ENCODE measurements around the gene STPG2. TPM values are rescaled to one million over a fixed set of nuclear protein-coding genes. Genes with fewer than 3 reads are reported as not detected.

The STPG2 gene
- total RNA-seq, 4 donors from 2014 or later: 0.90 to 2.4 (median 1.5) TPM

DNA sequence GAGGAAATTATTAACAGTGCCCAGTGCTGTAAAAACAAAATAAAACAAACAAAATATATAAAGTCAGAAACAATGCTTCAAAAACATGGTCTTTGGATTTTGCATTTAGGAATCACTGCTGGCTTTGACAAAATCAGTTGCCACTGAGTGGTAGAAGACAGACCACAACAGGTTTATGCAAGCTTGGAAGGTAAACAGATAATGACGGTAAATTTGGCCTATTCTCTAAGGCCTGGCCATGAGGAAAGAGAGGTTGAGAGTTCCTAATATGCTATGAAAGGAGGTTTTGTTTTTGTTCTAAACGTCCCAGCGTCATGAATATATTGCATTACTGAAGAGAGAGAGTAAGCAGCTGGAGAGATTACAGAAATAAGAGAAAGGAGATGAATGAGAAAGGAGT, 629.4 kb downstream of the STPG2 start:
- Histone ChIP-seq H3K4me1 (no peaks in the 10 kb centered on the region), H3K36me3 (no peaks in the 10 kb centered on the region), H3K27me3 (no peaks in the 10 kb centered on the region), H3K27ac (no peak overlapping the region), H3K4me3 (no peak overlapping the region), H3K9me3 (no peaks in the 10 kb centered on the region)
- 20 to 37% methylated on average over 3 of the region's 3 CpGs for WGBS, 2 donors
- no peak for TF ChIP-seq CTCF (IDR thresholded peaks at IDR 0.05)
- TF ChIP-seq EP300 (IDR thresholded peaks at IDR 0.05): no peak
- TF ChIP-seq POLR2A (IDR thresholded peaks at IDR 0.05): no peak
- no peak for DNase-seq (ENCODE audit: low spot score in 2 of 2)

Other genes starting within 250 kb of the STPG2 start
- 10 to 100 TPM; 40.5 to 61.4 (median 54.1) TPM for gene RAP1GDS1, start 117.9 kb upstream of the STPG2 start, total RNA-seq